Activated CD4-positive, alpha-beta T cell treated with anti-CD3 and anti-CD28 coated beads for 36 hours (primary cell): ENCODE data around the gene KMT2C. TPM values are rescaled to one million over a fixed set of nuclear protein-coding genes. Genes with fewer than 3 reads are reported as not detected.
"Not testable (repeated sequence)": the region's sequence is repeated elsewhere in the genome, so short reads cannot be mapped to it uniquely, and the experiment has no call there.

Experiments used
- ATAC-seq: fragments of 200-7000 bp; cut with Tn5 transposase; one replicate; pipeline ENCODE4 v1.10.0; 2021; ENCODE audit warnings: mild to moderate bottlenecking, moderate library complexity
- CTCF ChIA-PET: fragments of 350-600 bp; sonication (Branson Sonifier 250); formaldehyde crosslinking; loops from one replicate; lab custom pipeline; 2021; ENCODE audit warnings: antibody characterized with exemption; lab: Charles Lee
- POLR2A ChIA-PET: fragments of 350-600 bp; sonication (Branson Sonifier 250); formaldehyde crosslinking; loops from one replicate; lab custom pipeline; 2021; ENCODE audit warnings: antibody characterized with exemption, inconsistent platforms; lab: Charles Lee
- DNase-seq: peaks from one replicate; pipeline ENCODE4 v3.0.0-alpha.2; 2020
- H3K27ac Mint-ChIP-seq: one replicate; pipeline ENCODE4 v1.8.0; 2021; ENCODE audit warnings: mixed read lengths
- H3K27me3 Mint-ChIP-seq: one replicate; pipeline ENCODE4 v1.8.0; 2021; ENCODE audit warnings: mixed read lengths
- H3K36me3 Mint-ChIP-seq: one replicate; pipeline ENCODE4 v1.8.0; 2021; ENCODE audit warnings: low read depth, mixed read lengths
- H3K4me1 Mint-ChIP-seq: one replicate; pipeline ENCODE4 v1.8.0; 2021; ENCODE audit warnings: mixed read lengths
- H3K4me3 Mint-ChIP-seq: one replicate; pipeline ENCODE4 v1.8.0; 2021; ENCODE audit warnings: mild to moderate bottlenecking, moderate library complexity, mixed read lengths
- H3K9me3 Mint-ChIP-seq: one replicate; pipeline ENCODE4 v1.8.0; 2021; ENCODE audit warnings: low read depth, mixed read lengths
- intact Hi-C, 2 experiments: fragments of 100-400 bp; cut with DNase I in 1 of 2; cut with micrococcal nuclease in 1 of 2; formaldehyde crosslinking; loops; one replicate each; pipeline versions ENCODE4 v1.14.2 to v1.15.1; 2022 to 2024; cut with DNase I, micrococcal nuclease
- total RNA-seq, 2 experiments: library from RNA; stranded (reverse); gene quantifications; one replicate each; pipeline ENCODE4 v1.2.3, GENCODE V29; 2021

The KMT2C gene
- total RNA-seq, 2 experiments from 2014 or later: 35.9 to 42.7 TPM

DNA sequence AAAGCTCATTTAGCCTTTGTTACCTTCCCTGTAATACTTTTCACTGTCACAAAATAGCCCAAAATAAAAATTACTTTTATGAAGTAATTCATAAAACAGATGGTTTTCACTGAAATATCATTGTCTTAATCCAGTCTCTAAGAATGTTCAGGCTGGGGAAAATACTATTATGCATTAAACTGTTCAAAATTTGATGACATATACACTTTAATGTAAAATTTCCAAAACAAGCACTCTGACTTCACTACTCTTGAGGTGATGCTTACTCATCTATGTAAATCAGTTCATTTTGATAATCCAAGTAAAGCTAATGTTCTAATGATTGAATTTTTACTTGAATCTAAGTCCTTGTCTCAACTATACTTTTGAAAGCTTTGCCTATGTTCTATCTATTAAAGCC lies 127.9 kb downstream of the KMT2C start:
- ChIA-PET CTCF (interaction anchor here (0.9 kb wide), 1 partner anchor 9 kb away, joined by 3 read pairs; no protein-coding TSS in a partner anchor), POLR2A (no interaction called here)
- Mint-ChIP-seq H3K36me3 (peaks cover 36% of the 10 kb centered on the region), H3K27me3 (no peaks in the 10 kb centered on the region), H3K27ac (no peak overlapping the region), H3K4me3 (no peak overlapping the region), H3K9me3 (no peaks in the 10 kb centered on the region), H3K4me1 (peaks cover 3% of the 10 kb centered on the region)
- intact Hi-C loops: no loop called here
- ATAC-seq: no peak
- DNase-seq: no peak

- H3K27ac Mint-ChIP-seq, H3K4me1 Mint-ChIP-seq, DNase-seq, CTCF ChIA-PET, H3K4me3 Mint-ChIP-seq, H3K27me3 Mint-ChIP-seq, H3K9me3 Mint-ChIP-seq, ATAC-seq, POLR2A ChIA-PET, intact Hi-C loops: not testable (repeated sequence)
- H3K36me3 Mint-ChIP-seq: peaks cover 32% of the 10 kb centered on the region
Measured at GRCh38 chr7:152299542-152300143, 136.2 kb downstream of the KMT2C start.

- no peak for ATAC-seq
- H3K4me3 Mint-ChIP-seq: no peak overlapping the region
Measured at GRCh38 chr7:152292897-152293296, 142.9 kb downstream of the KMT2C start.

DNA sequence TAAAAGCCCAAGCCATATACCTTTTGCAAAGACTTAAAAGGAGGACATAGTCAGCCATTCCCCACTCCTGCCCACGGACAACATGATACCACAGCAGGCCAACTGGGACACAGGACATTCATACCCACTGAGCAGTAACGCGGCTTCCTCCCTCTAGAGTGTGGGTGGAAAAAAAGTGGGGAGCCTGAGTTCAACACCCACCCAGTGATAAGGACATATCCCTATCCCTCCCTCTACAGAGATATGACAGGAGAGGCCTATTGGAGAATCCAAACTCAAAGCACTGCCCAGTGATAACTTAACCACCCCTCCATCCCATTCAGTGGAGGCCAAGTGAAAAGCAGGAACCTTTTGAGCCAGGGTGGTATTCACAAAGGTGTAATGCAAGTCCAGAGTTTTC lies 148.8 kb downstream of the KMT2C start:
- POLR2A ChIA-PET, H3K27ac Mint-ChIP-seq, H3K4me1 Mint-ChIP-seq, ATAC-seq, H3K27me3 Mint-ChIP-seq, intact Hi-C loops, DNase-seq, CTCF ChIA-PET, H3K9me3 Mint-ChIP-seq, H3K4me3 Mint-ChIP-seq: not testable (repeated sequence)
- peaks cover 26% of the 10 kb centered on the region for H3K36me3 Mint-ChIP-seq

More at GRCh38 chr7:152292897-152293296, 142.9 kb downstream of the KMT2C start:
- POLR2A ChIA-PET: interaction anchor here (0.7 kb wide), 1 partner anchor 289 kb away, joined by 3 read pairs; no protein-coding TSS in a partner anchor
- H3K27me3 Mint-ChIP-seq: no peaks in the 10 kb centered on the region
- no peak overlapping the region for H3K27ac Mint-ChIP-seq
- H3K9me3 Mint-ChIP-seq: peaks cover 9% of the 10 kb centered on the region
- DNase-seq: no peak
- no peaks in the 10 kb centered on the region for H3K4me1 Mint-ChIP-seq
- H3K36me3 Mint-ChIP-seq: peaks cover 45% of the 10 kb centered on the region
- CTCF ChIA-PET: no interaction called here
- intact Hi-C loops: no loop called here

DNA sequence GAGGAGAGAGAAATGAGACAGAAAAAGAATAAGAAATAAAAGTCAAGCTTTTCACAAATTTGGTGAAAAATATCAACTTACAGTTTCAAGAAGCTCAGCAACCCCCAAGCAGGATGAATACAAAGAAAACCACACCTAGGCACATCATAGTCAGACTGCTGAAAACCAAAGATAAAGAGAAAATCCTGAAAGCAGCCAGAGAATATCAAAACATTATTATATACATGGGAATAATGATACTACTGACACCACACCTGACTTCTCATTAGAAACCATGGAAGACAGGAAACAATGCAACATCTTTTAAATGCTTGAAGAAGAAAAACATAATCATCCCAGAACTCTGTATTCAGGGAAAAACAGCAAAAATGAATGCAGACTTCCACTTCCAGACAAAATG lies 149.6 kb downstream of the KMT2C start:
- ATAC-seq, DNase-seq, intact Hi-C loops, CTCF ChIA-PET, H3K9me3 Mint-ChIP-seq, H3K27ac Mint-ChIP-seq, H3K27me3 Mint-ChIP-seq, POLR2A ChIA-PET, H3K4me3 Mint-ChIP-seq, H3K4me1 Mint-ChIP-seq: not testable (repeated sequence)
- H3K36me3 Mint-ChIP-seq: peaks cover 24% of the 10 kb centered on the region

DNA sequence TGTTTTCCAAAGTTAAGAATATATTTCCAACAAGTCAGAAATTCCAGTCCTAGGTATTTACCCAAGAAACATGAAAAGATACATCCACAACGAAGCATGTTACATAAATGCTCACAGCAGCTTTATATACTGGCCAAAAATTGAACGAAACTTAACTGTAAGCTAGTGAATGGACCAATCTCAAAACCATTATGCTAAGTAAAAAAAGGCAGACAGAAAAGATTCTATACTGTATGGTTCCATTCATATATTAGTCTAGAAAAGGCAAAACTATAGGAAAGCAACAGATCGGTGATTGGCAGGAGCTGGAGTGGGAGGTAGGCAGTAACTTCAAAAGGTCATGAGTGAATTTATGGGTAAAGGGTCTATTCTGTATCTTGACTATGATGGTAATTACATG lies 150.8 kb downstream of the KMT2C start:
- DNase-seq, H3K4me3 Mint-ChIP-seq, ATAC-seq, CTCF ChIA-PET, H3K9me3 Mint-ChIP-seq, H3K4me1 Mint-ChIP-seq, intact Hi-C loops, POLR2A ChIA-PET, H3K27me3 Mint-ChIP-seq, H3K27ac Mint-ChIP-seq: not testable (repeated sequence)
- H3K36me3 Mint-ChIP-seq: peaks cover 17% of the 10 kb centered on the region

GRCh38 chr7:152277687-152278086 lies 158.1 kb downstream of the KMT2C start:
- H3K36me3 Mint-ChIP-seq, H3K4me3 Mint-ChIP-seq, H3K9me3 Mint-ChIP-seq, H3K27ac Mint-ChIP-seq, CTCF ChIA-PET, H3K4me1 Mint-ChIP-seq, intact Hi-C loops, POLR2A ChIA-PET, H3K27me3 Mint-ChIP-seq, DNase-seq, ATAC-seq: not testable (repeated sequence)

GRCh38 chr7:152270427-152270826 lies 165.4 kb downstream of the KMT2C start:
- ATAC-seq, H3K9me3 Mint-ChIP-seq, intact Hi-C loops, H3K27ac Mint-ChIP-seq, DNase-seq, H3K4me3 Mint-ChIP-seq, H3K4me1 Mint-ChIP-seq, CTCF ChIA-PET, H3K27me3 Mint-ChIP-seq, POLR2A ChIA-PET: not testable (repeated sequence)
- peaks cover 21% of the 10 kb centered on the region for H3K36me3 Mint-ChIP-seq

DNA sequence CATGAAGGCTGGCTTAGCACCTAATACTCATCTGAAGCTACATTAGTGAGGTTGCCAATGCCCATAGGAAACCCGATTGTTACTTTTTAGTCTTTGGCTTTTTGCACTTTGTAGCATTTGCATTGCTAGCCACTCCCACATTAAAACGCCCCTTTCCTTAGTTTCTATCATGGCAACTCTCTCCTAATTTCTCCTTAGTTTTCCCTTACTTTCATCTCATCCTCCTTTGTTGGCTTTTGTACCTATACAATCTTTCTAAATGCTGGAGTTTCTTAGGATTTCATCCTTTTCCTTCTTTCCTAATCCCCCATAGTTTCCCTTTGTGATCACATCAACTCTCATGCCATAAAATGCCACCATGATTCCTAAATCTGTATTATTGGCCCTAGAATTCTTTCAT lies 168.9 kb downstream of the KMT2C start:
- H3K27me3 Mint-ChIP-seq, H3K27ac Mint-ChIP-seq, H3K4me3 Mint-ChIP-seq, H3K9me3 Mint-ChIP-seq, ATAC-seq, intact Hi-C loops, H3K4me1 Mint-ChIP-seq, DNase-seq, POLR2A ChIA-PET, CTCF ChIA-PET: not testable (repeated sequence)
- peaks cover 31% of the 10 kb centered on the region for H3K36me3 Mint-ChIP-seq

DNA sequence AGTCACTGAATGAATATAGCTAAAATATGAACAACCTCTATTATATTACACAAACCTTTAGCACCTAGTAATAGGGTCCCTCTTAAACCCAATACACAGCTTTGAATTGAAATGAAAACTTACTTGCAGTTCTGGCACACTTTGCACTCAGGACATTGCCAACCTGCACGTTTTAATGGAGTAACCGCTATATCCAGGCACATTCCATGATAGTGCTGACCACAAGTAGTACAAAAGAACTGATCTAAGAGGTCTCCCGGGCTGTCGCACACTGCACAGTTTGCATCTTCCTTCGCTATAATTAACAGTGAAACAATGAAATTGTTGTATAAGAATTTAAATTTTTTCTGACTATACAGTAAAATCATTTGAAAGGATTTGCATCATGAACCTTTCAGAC lies 170.9 kb downstream of the KMT2C start:
- H3K9me3 Mint-ChIP-seq, POLR2A ChIA-PET, CTCF ChIA-PET, ATAC-seq, H3K27ac Mint-ChIP-seq, H3K4me1 Mint-ChIP-seq, H3K4me3 Mint-ChIP-seq, DNase-seq, H3K27me3 Mint-ChIP-seq, intact Hi-C loops: not testable (repeated sequence)
- peaks cover 20% of the 10 kb centered on the region for H3K36me3 Mint-ChIP-seq

GRCh38 chr7:152262146-152262545 lies 173.7 kb downstream of the KMT2C start:
- DNase-seq, H3K4me3 Mint-ChIP-seq, H3K27ac Mint-ChIP-seq, H3K27me3 Mint-ChIP-seq, ATAC-seq, H3K4me1 Mint-ChIP-seq, intact Hi-C loops, CTCF ChIA-PET, H3K9me3 Mint-ChIP-seq: not testable (repeated sequence)
- POLR2A ChIA-PET: interaction anchor here (0.6 kb wide), 1 partner anchor 52 kb away, joined by 3 read pairs; no protein-coding TSS in a partner anchor
- peaks cover 22% of the 10 kb centered on the region for H3K36me3 Mint-ChIP-seq

GRCh38 chr7:152259645-152260044 lies 176.2 kb downstream of the KMT2C start:
- intact Hi-C loops, H3K27me3 Mint-ChIP-seq: not testable (repeated sequence)
- peaks cover 25% of the 10 kb centered on the region for H3K36me3 Mint-ChIP-seq

More at GRCh38 chr7:152259645-152260044, 176.2 kb downstream of the KMT2C start:
- POLR2A ChIA-PET, H3K9me3 Mint-ChIP-seq, H3K4me3 Mint-ChIP-seq, DNase-seq, H3K4me1 Mint-ChIP-seq, CTCF ChIA-PET, ATAC-seq, H3K27ac Mint-ChIP-seq: not testable (repeated sequence)
